Middle frontal gyrus (tissue), 1 donor: ENCODE measurements around the gene ADARB2.

Source experiments
- DNase-seq: peaks from one replicate; pipeline ENCODE4 v3.0.0-alpha.2; 2015; ENCODE audit warnings: low spot score; ENCODE audit errors: extremely low spot score

The ADARB2 gene

GRCh38 chr10:1299041-1299726 lies 438.1 kb downstream of the ADARB2 start:
- DNase-seq: no peak

DNA sequence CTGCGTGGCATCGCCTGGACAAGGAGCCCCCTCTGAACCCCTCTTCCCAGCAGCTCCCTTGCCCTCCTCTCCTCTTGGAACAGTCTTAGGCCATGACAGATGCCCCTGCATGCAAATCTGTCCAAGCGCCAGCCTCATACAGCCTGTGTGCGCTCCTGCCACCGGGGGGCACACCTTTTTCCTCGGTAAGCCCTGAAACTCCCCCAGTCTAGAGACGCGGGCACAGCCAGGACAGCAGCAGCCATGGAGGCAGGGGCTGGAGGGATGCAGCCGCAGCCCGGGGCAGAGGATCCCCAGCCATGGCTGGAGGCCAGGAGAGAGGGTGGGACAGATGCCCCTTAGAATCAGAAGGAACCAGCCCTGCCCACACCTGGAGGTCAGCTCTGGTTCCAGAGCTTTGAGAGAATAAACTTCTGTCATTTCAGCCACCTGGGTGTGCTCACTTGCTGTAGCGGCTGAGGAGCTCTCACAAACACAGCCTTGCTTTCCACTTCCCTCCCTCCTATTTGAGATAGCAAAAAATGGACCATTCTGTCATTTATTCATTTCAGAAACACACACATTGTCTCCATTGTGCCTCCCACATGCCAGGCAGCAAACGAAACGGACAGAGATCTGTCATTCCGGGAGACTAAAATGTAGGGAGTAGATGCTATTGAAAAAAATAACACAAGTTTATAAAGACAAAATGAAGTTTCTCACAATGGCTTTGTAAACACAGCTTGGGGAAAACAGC lies 439.6 kb downstream of the ADARB2 start:
- DNase-seq: no peak

GRCh38 chr10:1295756-1296480 lies 441.4 kb downstream of the ADARB2 start:
- no peak for DNase-seq

DNA sequence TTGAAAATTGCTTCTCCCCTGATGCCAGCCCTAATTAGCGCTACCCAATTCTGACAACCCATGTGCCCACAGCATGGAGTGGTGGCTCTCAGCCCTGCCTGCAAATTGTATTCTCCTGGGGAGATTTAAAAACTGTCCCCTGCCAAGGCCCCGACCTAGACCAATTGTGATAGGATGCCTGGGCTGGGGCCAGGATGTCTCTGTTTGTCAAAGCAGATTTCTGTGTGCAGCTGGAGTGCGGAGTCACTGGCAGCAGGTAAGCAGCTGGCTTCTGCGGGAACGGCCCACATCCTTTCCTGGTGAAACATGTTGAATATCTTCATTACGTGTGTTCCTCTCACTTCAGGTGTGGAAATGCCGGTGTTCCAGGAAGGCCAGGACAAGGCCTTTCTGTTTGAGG lies 442.6 kb downstream of the ADARB2 start:
- no peak for DNase-seq

DNA sequence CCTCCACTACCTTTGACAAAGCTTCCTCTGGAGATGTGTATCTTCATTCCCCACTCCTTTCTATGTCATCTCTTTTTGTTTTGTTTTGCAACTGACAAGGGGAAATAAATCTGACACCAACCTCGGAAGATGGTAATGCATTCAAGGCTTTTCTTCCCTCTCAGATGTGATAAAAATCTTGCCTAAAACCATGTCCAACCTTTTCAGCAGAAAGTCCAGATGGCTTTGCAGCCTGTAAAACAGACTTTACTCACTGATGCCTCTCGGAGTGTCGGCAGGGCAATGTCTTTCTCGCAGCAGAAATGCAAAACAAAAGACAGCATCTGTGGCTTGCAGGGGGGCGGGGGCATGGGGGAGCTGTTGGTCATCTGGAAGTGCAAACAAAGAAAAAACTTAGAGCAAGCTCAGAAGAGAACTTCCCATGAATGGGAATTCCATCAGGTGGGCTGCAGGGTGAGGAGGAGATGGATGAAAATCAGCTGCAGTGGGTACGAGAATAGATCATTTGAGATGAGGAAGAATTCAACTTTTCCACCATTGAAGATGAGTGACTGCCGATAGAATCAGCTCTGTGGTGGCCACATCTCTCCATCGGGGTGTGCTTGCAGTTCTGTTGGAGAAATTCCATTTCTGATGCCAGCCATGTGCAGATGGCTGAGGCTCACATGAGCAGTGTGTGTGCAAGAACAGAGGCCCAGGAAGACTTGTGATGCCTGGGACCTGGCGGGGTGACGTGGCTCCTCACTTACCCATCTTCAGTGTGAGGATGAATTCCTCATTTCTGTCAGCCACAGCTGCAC lies 443.5 kb downstream of the ADARB2 start:
- no peak for DNase-seq

GRCh38 chr10:1293157-1293556 lies 444.2 kb downstream of the ADARB2 start:
- no peak for DNase-seq

- no peak for DNase-seq
Observed at GRCh38 chr10:1292611-1293031, 444.7 kb downstream of the ADARB2 start.

DNA sequence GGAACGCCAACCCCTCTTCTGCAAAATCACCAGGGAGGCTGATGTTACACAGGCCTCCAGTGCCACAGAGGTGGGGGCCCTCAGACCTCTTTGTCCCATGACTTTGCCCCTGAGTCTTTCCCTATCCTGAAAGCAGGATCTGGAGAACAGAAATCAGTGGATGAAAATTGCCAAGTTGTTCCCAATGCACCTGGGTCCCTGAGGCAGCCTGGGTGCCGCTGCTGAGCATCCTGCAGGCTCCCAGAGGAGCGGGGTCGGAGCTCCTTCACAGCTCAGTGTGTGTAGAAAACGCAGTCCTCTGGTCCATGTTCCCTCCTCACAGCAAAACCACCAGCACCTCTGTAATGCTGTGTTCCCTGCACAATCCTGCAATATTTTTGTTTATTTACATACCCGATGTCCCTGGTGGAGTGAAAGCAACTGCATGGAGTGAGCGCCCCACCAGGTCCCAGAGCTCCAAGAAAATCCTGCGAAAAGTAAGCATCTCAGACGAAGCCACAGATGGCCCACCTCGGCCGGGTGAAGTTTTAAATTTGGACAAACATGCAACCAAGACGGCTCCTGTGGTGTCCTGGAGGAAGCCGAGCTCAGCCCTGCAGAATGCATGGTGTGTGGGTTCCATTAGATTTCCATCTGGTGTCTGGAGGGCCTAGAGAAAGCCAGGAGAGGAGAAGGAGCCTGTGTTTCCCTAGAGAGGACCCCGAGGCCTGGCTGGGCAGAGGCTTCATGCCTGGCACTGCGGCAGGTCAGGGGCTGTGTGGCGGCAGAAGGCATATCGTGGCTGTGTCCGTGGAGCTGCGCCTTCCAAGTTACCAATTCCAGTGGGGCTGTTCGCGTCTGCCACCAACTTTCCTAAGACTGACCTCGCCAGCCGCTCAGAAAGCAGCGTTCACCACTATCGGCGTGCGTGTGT lies 445.9 kb downstream of the ADARB2 start:
- no peak for DNase-seq

- DNase-seq: no peak
Observed at GRCh38 chr10:1290071-1290471, 447.3 kb downstream of the ADARB2 start.

GRCh38 chr10:1289591-1289990 lies 447.7 kb downstream of the ADARB2 start:
- no peak for DNase-seq

GRCh38 chr10:1287971-1288401 lies 449.3 kb downstream of the ADARB2 start:
- no peak for DNase-seq

DNA sequence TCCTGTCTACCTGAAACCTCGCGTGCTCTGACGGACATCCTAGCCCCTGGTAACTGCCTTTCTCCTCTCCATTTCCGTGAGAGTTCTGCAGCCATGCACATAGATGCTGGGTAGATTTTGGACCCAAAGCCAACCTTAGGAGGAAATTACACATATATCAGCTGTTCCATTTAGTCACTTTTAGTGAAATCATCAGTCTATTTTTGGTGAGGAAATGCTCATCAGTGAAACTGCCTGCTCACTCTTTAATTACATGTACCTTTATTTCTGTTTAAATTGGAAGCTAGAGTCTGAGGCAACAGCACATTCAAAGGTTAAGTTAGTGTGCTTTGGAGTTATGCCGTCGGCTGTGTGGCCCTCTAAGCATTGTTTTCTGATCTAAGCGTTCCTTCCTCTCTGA lies 449.8 kb downstream of the ADARB2 start:
- no peak for DNase-seq

DNA sequence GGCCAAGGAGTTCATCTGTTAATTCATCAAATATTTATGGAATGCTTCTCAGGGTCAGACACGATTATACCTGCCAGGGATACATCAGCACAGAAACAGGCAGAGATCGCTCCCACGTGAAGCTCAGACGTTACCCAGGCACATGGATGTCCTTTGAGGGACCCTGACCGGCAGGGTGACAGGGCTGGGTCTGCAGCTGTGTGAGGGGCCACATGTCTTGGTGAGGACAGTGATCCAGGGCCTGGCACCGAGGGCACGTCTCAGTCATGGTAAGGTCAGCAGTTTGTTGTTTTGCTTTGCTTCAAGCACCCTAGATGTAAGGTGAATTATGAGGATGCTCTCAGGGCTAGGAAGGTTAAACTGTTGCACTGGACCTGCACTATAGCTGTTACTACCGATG lies 453.2 kb downstream of the ADARB2 start:
- no peak for DNase-seq

DNA sequence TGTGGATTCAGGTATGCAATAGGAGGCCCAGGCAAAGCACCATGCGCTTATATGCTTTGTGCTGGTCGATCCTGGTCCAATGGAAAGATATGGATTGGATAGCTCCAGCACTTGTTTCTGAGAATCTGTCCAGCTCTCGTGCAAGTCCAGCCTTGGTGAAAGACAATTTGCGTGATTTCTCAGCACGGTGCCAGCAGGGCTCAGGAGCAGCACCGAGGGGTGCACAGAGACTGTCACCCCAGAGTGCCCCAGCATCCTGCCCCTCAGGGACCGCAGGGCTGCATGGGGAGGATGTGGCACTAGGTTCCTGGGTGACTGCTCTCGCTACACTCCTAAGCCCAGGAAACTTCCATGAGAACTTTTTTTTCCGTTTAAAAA lies 455.9 kb downstream of the ADARB2 start:
- no peak for DNase-seq

DNA sequence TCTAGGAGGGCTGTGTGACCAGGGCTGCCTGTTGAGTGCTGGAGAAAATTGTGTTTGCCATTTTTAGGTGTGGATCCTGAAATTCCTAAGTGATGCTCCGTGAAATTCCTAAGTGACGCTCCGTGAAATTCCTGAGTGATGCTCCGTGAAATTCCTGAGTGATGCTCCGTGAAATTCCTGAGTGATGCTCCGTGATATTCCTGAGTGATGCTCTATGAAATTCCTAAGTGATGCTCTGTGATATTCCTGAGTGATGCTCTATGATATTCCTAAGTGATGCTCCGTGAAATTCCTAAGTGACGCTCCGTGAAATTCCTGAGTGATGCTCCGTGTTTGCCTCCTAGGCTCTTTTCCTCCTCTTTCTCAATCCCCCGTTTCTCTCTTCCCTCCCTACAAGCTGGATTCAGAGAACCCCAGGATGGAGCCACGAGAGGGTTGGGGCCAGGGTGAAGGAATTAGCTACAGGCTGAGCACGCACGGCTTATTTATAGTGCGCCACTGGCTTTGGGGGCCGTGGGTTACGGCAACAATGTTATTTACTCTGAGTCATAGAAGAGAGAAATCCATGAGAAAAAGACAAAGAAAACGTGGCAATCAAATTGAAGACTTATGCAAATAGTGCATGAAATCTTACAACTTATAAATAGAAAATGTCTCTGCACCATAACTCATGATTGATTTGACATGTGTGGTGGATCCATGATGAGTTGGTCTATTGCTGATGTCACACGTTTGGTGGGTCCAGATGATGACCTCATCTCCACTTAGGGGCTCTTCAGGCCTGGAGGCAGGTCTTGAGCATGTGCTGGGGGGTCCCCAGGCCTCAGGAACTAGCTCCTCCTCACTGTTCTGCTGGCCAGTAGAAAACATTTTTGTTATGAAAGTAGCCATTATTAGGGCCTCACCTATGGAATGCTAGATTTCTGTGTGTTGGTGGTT lies 456.6 kb downstream of the ADARB2 start:
- no peak for DNase-seq

DNA sequence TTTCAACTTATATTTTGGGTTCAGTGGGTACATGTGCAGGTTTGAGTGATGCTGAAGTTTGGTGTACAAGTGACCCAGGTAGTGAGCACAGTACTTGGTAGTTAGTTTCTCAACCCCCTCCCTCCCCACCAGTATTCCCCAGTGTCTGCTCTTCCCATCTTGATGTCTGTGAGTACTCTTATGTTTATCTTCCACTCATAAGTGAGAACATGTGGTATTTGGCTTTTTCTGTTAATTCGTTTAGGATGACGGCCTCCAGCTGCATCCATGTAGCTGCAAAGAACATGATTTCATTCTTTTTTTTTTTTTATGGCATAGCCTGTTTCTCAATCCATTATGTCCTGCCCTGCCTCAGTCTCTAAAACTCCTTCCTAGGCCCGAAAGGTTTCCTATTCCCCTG lies 459.0 kb downstream of the ADARB2 start:
- no peak for DNase-seq

DNA sequence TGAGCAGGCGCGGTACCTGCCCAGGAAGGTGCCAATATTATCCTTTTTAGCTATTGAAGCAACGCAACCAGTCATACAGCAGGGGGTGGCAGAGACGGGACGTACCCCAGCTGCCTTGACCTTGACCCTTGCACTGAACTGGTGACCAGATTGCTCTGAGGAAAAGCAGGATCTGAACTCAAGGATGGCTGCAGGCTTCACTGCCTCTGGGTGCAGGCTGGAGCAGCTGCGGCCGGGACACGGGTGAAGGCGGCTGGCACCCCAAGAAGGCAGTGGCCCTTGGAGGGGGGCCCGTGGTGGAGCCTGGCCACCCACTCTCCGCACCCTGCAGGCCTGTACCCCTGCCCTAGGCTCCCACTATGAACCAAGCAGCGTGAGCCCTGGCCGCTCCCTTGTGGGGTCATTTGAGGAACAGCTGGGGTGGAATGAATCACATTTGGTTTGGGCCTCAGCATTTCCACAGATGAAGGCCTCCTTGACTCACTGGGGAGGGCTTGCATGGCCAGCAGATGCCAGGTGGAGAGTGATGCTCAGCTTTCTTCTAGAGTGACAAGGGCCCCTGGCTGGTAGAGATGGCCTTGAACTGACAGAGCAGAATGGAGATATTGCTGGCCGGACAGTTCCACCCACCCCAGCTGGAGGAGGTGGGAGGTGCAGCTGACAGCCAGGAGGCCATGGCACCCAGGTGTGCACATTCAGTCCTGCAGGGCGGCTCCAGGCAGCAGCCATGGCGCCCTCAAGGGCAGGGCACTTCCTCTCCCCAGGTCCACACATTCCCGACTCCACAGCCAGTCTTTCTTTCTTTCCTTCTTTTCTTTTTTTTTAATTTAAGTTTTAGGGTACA lies 462.4 kb downstream of the ADARB2 start:
- no peak for DNase-seq

DNA sequence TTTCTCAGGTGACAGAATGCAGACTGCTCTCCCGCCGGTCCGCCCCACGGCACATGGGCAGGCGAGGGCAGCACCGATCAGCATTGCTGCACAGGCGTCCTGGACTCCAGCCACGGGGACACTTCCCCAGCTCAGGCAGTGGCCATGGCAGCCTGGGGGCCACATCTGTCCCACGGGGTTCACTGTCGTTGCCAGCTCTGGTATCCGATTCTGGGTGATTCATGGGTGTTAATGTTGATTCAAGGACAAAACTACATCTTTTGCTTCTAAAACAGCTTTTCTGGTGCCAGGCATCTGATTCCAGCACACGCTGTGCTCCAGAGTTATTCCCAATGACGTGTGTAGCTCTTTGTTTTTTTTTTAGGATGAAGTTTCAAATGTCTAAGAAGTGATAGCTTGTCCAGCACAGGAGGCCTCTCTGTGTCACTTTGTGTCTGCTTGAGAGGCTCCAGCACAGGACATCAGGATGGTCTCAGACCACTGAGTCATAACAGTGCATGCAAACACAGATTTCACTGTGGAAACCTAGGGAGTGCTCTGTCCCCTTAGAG lies 463.1 kb downstream of the ADARB2 start:
- DNase-seq: no peak
